HepG2 (cell line): ENCODE measurements around the gene MGAT2. TPM values are rescaled to one million over a fixed set of nuclear protein-coding genes. Genes with fewer than 3 reads are reported as not detected.

Experiments used
- ESRRA ChIP-seq: sonication (generic); formaldehyde crosslinking; IDR thresholded peaks from 2 replicates; pipeline ENCODE4 v1.5.1; 2020; ENCODE audit warnings: mild to moderate bottlenecking, low read depth, missing genetic modification reagents
- HOXA3 ChIP-seq: sonication (generic); formaldehyde crosslinking; IDR thresholded peaks from 2 replicates; pipeline ENCODE4 v1.5.0; 2020; ENCODE audit warnings: missing genetic modification reagents
- ISL2 ChIP-seq: sonication (generic); formaldehyde crosslinking; IDR thresholded peaks from 2 replicates; pipeline ENCODE4 v1.5.0; 2020; ENCODE audit warnings: missing genetic modification reagents
- KAT8 ChIP-seq: IDR thresholded peaks from 2 replicates; pipeline ENCODE4 v1.6.1; 2016; ENCODE audit warnings: missing genetic modification reagents, missing compliant biosample characterization
- NBN ChIP-seq: fragments of 450-650 bp; conservative IDR thresholded peaks from 2 replicates; pipeline ENCODE4 v1.6.1; 2017
- NCOA1 ChIP-seq: sonication (generic); formaldehyde crosslinking; IDR thresholded peaks from 2 replicates; pipeline ENCODE4 v1.9.0; 2021; ENCODE audit warnings: missing genetic modification reagents
- NCOR1 ChIP-seq: fragments of 200-600 bp; sonication (generic); IDR thresholded peaks from 2 replicates; pipeline ENCODE4 v1.7.0; 2017; ENCODE audit warnings: antibody characterized with exemption, low read length, borderline replicate concordance
- NR2F2 ChIP-seq: IDR thresholded peaks from 2 replicates; pipeline ENCODE4 v1.6.1; 2012; ENCODE audit warnings: low read depth, inconsistent platforms, borderline replicate concordance
- PHB2 ChIP-seq: fragments of 450-650 bp; IDR thresholded peaks from 2 replicates; pipeline ENCODE4 v1.6.1; 2018; ENCODE audit not compliant: partially characterized antibody
- PPARG ChIP-seq: conservative IDR thresholded peaks from 2 replicates; pipeline ENCODE4 v1.6.1; 2016; ENCODE audit warnings: missing biosample characterization, missing genetic modification reagents
- REPIN1 ChIP-seq: sonication (generic); formaldehyde crosslinking; IDR thresholded peaks from 2 replicates; pipeline ENCODE4 v1.8.0; 2022; ENCODE audit warnings: missing genetic modification reagents, low read depth, mild to moderate bottlenecking, borderline replicate concordance
- SIN3A ChIP-seq: IDR thresholded peaks from 2 replicates; pipeline ENCODE4 v1.6.1; 2011; ENCODE audit warnings: low read depth, mild to moderate bottlenecking, control low read depth, low read length, borderline replicate concordance
- WIZ ChIP-seq: sonication (generic); formaldehyde crosslinking; IDR thresholded peaks from 2 replicates; pipeline ENCODE4 v1.5.1; 2020; ENCODE audit warnings: mild to moderate bottlenecking, missing genetic modification reagents
- ZNF101 ChIP-seq: sonication (generic); formaldehyde crosslinking; IDR thresholded peaks from 2 replicates; pipeline ENCODE4 v1.4.0; 2020; ENCODE audit warnings: mild to moderate bottlenecking, low read depth, missing genetic modification reagents, borderline replicate concordance
- ZNF337 ChIP-seq: sonication (generic); formaldehyde crosslinking; IDR thresholded peaks from 2 replicates; pipeline ENCODE4 v1.5.1; 2020; ENCODE audit warnings: missing genetic modification reagents, low read depth, mild to moderate bottlenecking, borderline replicate concordance
- ZNF33A ChIP-seq: sonication (generic); formaldehyde crosslinking; IDR thresholded peaks from 2 replicates; pipeline ENCODE4 v1.5.1; 2020; ENCODE audit warnings: missing genetic modification reagents, mild to moderate bottlenecking, moderate library complexity, borderline replicate concordance
- ZNF530 ChIP-seq: sonication (generic); formaldehyde crosslinking; IDR thresholded peaks from 2 replicates; pipeline ENCODE4 v1.5.0; 2020; ENCODE audit warnings: low read depth, mild to moderate bottlenecking, missing genetic modification reagents
- ZNF589 ChIP-seq: sonication (generic); formaldehyde crosslinking; conservative IDR thresholded peaks from 2 replicates; pipeline ENCODE4 v1.8.0; 2022; ENCODE audit warnings: mild to moderate bottlenecking, moderate library complexity, missing genetic modification reagents
- polyA plus RNA-seq, 8 experiments: library from polyadenylated mRNA; depleted of rRNA in 3 of 8; stranded (reverse) in 7 of 8; unstranded in 1 of 8; fragments of >200 nt; fragmentation: Illumina TruSeq in 4 of 8; extraction: Trizol in 4 of 8; gene quantifications; 2 replicates each; pipeline versions ENCODE4 v1.2.1 to v1.2.3, GENCODE V29; 2011 to 2016; ENCODE audit warnings: low read depth in 4 of 8, missing spikeins in 1 of 8, mixed read lengths in 1 of 8; ENCODE audit not compliant: insufficient read depth in 1 of 8
- total RNA-seq, 5 experiments: library from RNA; depleted of rRNA; stranded (reverse); fragments of >200 nt; fragmentation: Illumina TruSeq; extraction: Trizol; gene quantifications; 2 replicates each; pipeline ENCODE4 v1.2.3, GENCODE V29; 2016; ENCODE audit warnings: low read depth in 1 of 5
- TF ChIP-seq, protein P1 (sequence below): IDR thresholded peaks from 2 replicates; pipeline ENCODE4 v1.6.1; 2018; ENCODE audit warnings: missing genetic modification reagents, mild to moderate bottlenecking, missing compliant biosample characterization
- TF ChIP-seq, protein P2 (sequence below): sonication (generic); formaldehyde crosslinking; IDR thresholded peaks from 2 replicates; pipeline ENCODE4 v1.8.0; 2022; ENCODE audit warnings: mild to moderate bottlenecking, missing genetic modification reagents
- TF ChIP-seq, protein P3 (sequence below): fragments of 450-650 bp; IDR thresholded peaks from 2 replicates; pipeline ENCODE4 v1.6.1; 2017
- TF ChIP-seq, protein P4 (sequence below): sonication (generic); formaldehyde crosslinking; IDR thresholded peaks from 2 replicates; pipeline ENCODE4 v1.4.0; 2020; ENCODE audit warnings: missing genetic modification reagents
- TF ChIP-seq, protein P5 (sequence below): sonication (generic); formaldehyde crosslinking; IDR thresholded peaks from 2 replicates; pipeline ENCODE4 v1.4.0; 2020; ENCODE audit warnings: missing genetic modification reagents

Gene MGAT2
- total and polyA plus RNA-seq, 2 of the 13 experiments (the other 11 are each of a cell fraction or from before 2014, with no cell fraction given): 12.9 to 51.9 TPM

DNA sequence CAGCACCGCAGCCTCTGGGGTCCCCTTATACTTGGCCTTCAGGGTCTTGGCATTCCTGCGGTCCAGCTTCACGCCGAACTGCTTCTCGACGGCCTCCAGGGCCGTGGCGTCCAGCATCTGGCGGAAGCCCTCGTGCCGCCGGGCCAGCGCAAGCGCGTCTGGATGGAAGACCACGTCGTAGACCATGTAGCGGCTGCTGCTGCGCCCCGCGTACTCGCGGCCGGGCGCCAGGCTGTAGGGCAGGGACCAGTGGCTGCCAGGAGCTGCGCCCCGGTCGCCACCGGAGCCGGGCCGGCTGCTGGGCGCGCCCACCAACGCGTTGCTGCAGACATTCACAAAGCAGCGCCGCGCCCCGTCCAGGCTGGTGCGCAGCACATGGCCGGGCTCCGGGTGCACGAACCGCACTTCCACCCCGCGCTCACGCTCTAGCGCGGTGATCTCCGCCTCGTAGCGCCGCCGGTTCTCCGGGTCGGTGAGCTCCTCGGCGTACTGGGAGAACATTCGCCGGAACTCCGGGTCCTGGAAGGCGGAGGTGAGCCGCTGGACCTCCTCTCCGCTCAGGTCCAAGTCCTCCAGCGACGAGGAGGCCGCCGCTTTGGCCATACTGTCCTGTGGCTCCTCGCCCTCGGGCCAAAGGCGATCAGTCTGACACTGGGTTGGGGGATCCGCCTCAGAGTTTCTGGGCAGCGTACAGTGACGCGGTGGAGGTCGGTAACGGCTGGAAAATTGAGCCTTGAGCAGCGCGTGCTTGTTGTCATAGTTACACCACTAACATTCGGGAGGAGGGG, 14.1 kb downstream of the MGAT2 start, which contains the start of gene DNAAF2 (continued):
- TF ChIP-seq, protein P1, sequence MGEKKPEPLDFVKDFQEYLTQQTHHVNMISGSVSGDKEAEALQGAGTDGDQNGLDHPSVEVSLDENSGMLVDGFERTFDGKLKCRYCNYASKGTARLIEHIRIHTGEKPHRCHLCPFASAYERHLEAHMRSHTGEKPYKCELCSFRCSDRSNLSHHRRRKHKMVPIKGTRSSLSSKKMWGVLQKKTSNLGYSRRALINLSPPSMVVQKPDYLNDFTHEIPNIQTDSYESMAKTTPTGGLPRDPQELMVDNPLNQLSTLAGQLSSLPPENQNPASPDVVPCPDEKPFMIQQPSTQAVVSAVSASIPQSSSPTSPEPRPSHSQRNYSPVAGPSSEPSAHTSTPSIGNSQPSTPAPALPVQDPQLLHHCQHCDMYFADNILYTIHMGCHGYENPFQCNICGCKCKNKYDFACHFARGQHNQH: no peak
- no peak for TF ChIP-seq NCOR1
- peak; percentile 58; the same call in 1 of the 2 replicates for TF ChIP-seq ZNF337 (CRISPR knock-in tag)
- peak; percentile 4; the same call in 1 of the 2 replicates for TF ChIP-seq ISL2 (CRISPR knock-in tag)
- TF ChIP-seq ZNF530 (CRISPR knock-in tag): no peak
- no peak for TF ChIP-seq PPARG (CRISPR knock-in tag)
- TF ChIP-seq WIZ: no peak
- TF ChIP-seq ZNF33A (CRISPR knock-in tag): no peak
- TF ChIP-seq SIN3A: peak; percentile 89
- TF ChIP-seq ZNF101 (CRISPR knock-in tag): no peak
- TF ChIP-seq PHB2: no peak
- TF ChIP-seq, protein P2, sequence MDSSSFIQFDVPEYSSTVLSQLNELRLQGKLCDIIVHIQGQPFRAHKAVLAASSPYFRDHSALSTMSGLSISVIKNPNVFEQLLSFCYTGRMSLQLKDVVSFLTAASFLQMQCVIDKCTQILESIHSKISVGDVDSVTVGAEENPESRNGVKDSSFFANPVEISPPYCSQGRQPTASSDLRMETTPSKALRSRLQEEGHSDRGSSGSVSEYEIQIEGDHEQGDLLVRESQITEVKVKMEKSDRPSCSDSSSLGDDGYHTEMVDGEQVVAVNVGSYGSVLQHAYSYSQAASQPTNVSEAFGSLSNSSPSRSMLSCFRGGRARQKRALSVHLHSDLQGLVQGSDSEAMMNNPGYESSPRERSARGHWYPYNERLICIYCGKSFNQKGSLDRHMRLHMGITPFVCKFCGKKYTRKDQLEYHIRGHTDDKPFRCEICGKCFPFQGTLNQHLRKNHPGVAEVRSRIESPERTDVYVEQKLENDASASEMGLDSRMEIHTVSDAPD (CRISPR knock-in tag): no peak
- no peak for TF ChIP-seq KAT8 (CRISPR knock-in tag)
- no peak for TF ChIP-seq NBN
- peak; percentile 34; the same call in 1 of the 2 replicates for TF ChIP-seq ESRRA
- TF ChIP-seq, protein P3, sequence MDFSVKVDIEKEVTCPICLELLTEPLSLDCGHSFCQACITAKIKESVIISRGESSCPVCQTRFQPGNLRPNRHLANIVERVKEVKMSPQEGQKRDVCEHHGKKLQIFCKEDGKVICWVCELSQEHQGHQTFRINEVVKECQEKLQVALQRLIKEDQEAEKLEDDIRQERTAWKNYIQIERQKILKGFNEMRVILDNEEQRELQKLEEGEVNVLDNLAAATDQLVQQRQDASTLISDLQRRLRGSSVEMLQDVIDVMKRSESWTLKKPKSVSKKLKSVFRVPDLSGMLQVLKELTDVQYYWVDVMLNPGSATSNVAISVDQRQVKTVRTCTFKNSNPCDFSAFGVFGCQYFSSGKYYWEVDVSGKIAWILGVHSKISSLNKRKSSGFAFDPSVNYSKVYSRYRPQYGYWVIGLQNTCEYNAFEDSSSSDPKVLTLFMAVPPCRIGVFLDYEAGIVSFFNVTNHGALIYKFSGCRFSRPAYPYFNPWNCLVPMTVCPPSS: no peak
- no peak; the same call in 1 of the 2 replicates for TF ChIP-seq ZNF589 (CRISPR knock-in tag)
- TF ChIP-seq, protein P4, sequence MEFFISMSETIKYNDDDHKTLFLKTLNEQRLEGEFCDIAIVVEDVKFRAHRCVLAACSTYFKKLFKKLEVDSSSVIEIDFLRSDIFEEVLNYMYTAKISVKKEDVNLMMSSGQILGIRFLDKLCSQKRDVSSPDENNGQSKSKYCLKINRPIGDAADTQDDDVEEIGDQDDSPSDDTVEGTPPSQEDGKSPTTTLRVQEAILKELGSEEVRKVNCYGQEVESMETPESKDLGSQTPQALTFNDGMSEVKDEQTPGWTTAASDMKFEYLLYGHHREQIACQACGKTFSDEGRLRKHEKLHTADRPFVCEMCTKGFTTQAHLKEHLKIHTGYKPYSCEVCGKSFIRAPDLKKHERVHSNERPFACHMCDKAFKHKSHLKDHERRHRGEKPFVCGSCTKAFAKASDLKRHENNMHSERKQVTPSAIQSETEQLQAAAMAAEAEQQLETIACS: no peak
- peak; percentile 73; the same call in 1 of the 2 replicates for TF ChIP-seq NCOA1 (CRISPR knock-in tag)
- TF ChIP-seq HOXA3 (CRISPR knock-in tag): peak; percentile 0; the same call in 1 of the 2 replicates
- no peak; the same call in 1 of the 2 replicates for TF ChIP-seq NR2F2
- no peak for TF ChIP-seq REPIN1
- TF ChIP-seq, protein P5, sequence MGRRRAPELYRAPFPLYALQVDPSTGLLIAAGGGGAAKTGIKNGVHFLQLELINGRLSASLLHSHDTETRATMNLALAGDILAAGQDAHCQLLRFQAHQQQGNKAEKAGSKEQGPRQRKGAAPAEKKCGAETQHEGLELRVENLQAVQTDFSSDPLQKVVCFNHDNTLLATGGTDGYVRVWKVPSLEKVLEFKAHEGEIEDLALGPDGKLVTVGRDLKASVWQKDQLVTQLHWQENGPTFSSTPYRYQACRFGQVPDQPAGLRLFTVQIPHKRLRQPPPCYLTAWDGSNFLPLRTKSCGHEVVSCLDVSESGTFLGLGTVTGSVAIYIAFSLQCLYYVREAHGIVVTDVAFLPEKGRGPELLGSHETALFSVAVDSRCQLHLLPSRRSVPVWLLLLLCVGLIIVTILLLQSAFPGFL (CRISPR knock-in tag): no peak
